GM18907 (cell line): ENCODE results near the gene IL6R.
"Not testable (repeated sequence)": the region's sequence is repeated elsewhere in the genome, so short reads cannot be mapped to it uniquely, and the experiment has no call there.

Experiments
- ATAC-seq: cut with Tn5 transposase; IDR thresholded peaks from one replicate; pipeline ENCODE4 v1.9.1; 2021; ENCODE audit warnings: mild to moderate bottlenecking, moderate library complexity; ENCODE audit not compliant: unreplicated experiment

IL6R gene

GRCh38 chr1:154478639-154479038 is 73.5 kb downstream of the IL6R start:
- no peak for ATAC-seq

- ATAC-seq = no peak
These were observed 74.8 kb downstream of the IL6R start for GRCh38 chr1:154479764-154480421.

GRCh38 chr1:154481053-154481452 is 75.9 kb downstream of the IL6R start:
- ATAC-seq = no peak

GRCh38 chr1:154483941-154484803 is 79.0 kb downstream of the IL6R start:
- no peak for ATAC-seq

GRCh38 chr1:154485106-154485505 is 80.0 kb downstream of the IL6R start:
- ATAC-seq = no peak

GRCh38 chr1:154485910-154486496 is 80.9 kb downstream of the IL6R start:
- no peak for ATAC-seq

- ATAC-seq = not testable (repeated sequence)
These were observed 81.6 kb downstream of the IL6R start for GRCh38 chr1:154486756-154487155.

GRCh38 chr1:154488922-154489321 is 83.8 kb downstream of the IL6R start:
- no peak for ATAC-seq

GRCh38 chr1:154489695-154490274 is 84.6 kb downstream of the IL6R start:
- no peak for ATAC-seq

GRCh38 chr1:154490317-154490716 is 85.2 kb downstream of the IL6R start:
- no peak for ATAC-seq

- ATAC-seq = no peak
These were observed 87.0 kb downstream of the IL6R start for GRCh38 chr1:154492115-154492514.

- no peak for ATAC-seq
These were observed 88.1 kb downstream of the IL6R start for GRCh38 chr1:154493276-154493675.

- no peak for ATAC-seq
These were observed 90.5 kb downstream of the IL6R start for GRCh38 chr1:154495496-154496273.

- no peak for ATAC-seq
These were observed 91.2 kb downstream of the IL6R start for GRCh38 chr1:154496383-154496782.

GRCh38 chr1:154497026-154497806 is 92.1 kb downstream of the IL6R start:
- no peak for ATAC-seq

- ATAC-seq = no peak
These were observed 94.3 kb downstream of the IL6R start for GRCh38 chr1:154499446-154499845.

GRCh38 chr1:154500533-154500932 is 95.4 kb downstream of the IL6R start:
- no peak for ATAC-seq

- no peak for ATAC-seq
These were observed 96.4 kb downstream of the IL6R start for GRCh38 chr1:154501423-154502065.

GRCh38 chr1:154502066-154502743 is 97.1 kb downstream of the IL6R start, which contains the start of the genes SHE and TDRD10:
Gene SHE, minus strand, starts transcription at chr1:154502412. Its CDS starts 386 bp downstream, at chr1:154502026.
Gene TDRD10, plus strand, starts transcription at chr1:154502219. Its CDS starts 4,685 bp downstream, at chr1:154506904.
- no peak for ATAC-seq
